HG02970 (cell line): ENCODE measurements around the gene GPR15LG.

ENCODE experiments used
- ATAC-seq: cut with Tn5 transposase; IDR thresholded peaks from one replicate; pipeline ENCODE4 v1.9.1; 2021; ENCODE audit warnings: mild to moderate bottlenecking, moderate library complexity, moderate number of reproducible peaks; ENCODE audit not compliant: unreplicated experiment, low FRiP score

GPR15LG gene

GRCh38 chr10:84211566-84211965 lies 38.0 kb downstream of the GPR15LG start:
- ATAC-seq: no peak

GRCh38 chr10:84212014-84212413 lies 38.4 kb downstream of the GPR15LG start:
- ATAC-seq: no peak

GRCh38 chr10:84213076-84213475 lies 39.5 kb downstream of the GPR15LG start:
- no peak for ATAC-seq

- ATAC-seq: no peak
These were observed 40.5 kb downstream of the GPR15LG start for GRCh38 chr10:84214046-84214572.

GRCh38 chr10:84214612-84215235 lies 41.1 kb downstream of the GPR15LG start:
- no peak for ATAC-seq

GRCh38 chr10:84216834-84217233 lies 43.2 kb downstream of the GPR15LG start:
- no peak for ATAC-seq

GRCh38 chr10:84217746-84218145 lies 44.1 kb downstream of the GPR15LG start:
- no peak for ATAC-seq

- ATAC-seq: no peak
These were observed 48.3 kb downstream of the GPR15LG start for GRCh38 chr10:84221916-84222315.

GRCh38 chr10:84224411-84225028 lies 50.9 kb downstream of the GPR15LG start:
- no peak for ATAC-seq

GRCh38 chr10:84225427-84226173 lies 52.0 kb downstream of the GPR15LG start, which contains the start of gene LRIT2:
TSS of gene LRIT2 (minus strand) at chr10:84225544. CDS start at chr10:84225520, 24 bp downstream.
- ATAC-seq: no peak

- no peak for ATAC-seq
These were observed 53.0 kb downstream of the GPR15LG start for GRCh38 chr10:84226616-84227015.

GRCh38 chr10:84227810-84228209 lies 54.2 kb downstream of the GPR15LG start:
- ATAC-seq: no peak

GRCh38 chr10:84230359-84230758 lies 56.8 kb downstream of the GPR15LG start:
- no peak for ATAC-seq

- ATAC-seq: no peak
These were observed 58.8 kb downstream of the GPR15LG start for GRCh38 chr10:84232376-84232775.

GRCh38 chr10:84233940-84234339 lies 60.3 kb downstream of the GPR15LG start:
- ATAC-seq: no peak

GRCh38 chr10:84234479-84234878 lies 60.9 kb downstream of the GPR15LG start:
- no peak for ATAC-seq
